ENCODE data around the gene SLC35B1.
"Not testable (repeated sequence)": the region's sequence is repeated elsewhere in the genome, so short reads cannot be mapped to it uniquely, and the experiment has no call there.

SLC35B1 gene

DNA sequence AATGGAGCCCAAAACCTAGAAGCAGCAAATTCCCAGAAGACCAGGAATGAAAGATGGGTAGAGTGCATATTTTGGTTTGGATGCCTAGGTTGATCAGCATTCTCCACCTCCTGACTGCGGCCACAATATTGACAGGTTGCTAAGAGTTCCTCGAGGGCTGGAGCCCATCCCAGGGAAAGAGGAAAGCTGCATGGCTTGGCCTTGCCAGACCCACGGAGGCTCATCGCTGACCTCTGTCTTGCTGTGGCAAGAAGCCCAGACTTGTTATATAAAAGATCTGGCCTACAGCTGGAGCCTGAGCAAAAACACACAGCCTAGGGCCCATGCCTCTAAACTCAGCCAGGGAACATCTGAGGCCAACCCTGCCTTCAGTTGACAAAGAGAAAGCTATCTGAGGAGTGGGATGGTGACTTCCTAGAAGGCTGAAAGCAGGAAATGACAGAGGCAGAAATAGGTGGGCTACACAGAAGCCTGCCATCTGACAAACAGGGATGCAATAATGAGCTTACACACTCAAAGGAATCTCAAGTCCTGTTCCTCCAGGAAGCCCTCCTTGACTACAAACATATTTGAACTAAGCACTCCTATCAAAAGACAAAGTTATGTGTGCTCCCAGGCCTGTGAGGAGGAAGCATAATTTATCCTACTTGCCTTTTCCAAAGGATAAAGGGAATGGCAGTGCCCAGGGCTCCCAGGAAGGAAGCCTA, 22.5 kb upstream of the SLC35B1 start:
- H3K27ac ChIP-seq, result no peak overlapping the region
- no peak for TF ChIP-seq ZFX (IDR thresholded peaks at IDR 0.05; ENCODE audit: borderline replicate concordance)
- TF ChIP-seq, protein P1, sequence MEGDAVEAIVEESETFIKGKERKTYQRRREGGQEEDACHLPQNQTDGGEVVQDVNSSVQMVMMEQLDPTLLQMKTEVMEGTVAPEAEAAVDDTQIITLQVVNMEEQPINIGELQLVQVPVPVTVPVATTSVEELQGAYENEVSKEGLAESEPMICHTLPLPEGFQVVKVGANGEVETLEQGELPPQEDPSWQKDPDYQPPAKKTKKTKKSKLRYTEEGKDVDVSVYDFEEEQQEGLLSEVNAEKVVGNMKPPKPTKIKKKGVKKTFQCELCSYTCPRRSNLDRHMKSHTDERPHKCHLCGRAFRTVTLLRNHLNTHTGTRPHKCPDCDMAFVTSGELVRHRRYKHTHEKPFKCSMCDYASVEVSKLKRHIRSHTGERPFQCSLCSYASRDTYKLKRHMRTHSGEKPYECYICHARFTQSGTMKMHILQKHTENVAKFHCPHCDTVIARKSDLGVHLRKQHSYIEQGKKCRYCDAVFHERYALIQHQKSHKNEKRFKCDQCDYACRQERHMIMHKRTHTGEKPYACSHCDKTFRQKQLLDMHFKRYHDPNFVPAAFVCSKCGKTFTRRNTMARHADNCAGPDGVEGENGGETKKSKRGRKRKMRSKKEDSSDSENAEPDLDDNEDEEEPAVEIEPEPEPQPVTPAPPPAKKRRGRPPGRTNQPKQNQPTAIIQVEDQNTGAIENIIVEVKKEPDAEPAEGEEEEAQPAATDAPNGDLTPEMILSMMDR (IDR thresholded peaks at IDR 0.05), result no peak

DNA sequence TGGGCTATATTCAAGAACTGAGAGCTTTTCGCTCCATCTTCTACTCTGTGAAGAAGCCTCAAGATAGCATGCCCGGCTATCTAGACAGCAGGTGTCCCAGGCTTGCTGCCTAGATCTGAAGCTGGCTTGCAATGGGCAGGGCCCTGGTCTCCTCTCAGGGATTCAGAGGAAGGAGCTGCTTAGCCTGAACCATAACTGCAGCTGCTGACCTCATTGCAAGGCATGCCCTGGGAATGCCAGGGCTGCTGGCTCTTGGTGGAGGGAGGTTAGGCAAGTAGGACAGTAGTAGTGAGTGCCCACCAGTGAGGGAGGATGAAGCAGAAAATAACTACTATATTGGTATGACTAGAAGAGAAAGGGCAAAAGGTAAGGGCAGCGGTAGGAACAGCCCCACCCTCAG, 21.3 kb upstream of the SLC35B1 start:
- TF ChIP-seq, protein P1 (IDR thresholded peaks at IDR 0.05), result no peak
- TF ChIP-seq ZFX (IDR thresholded peaks at IDR 0.05; ENCODE audit: borderline replicate concordance), result no peak
- no peak overlapping the region for H3K27ac ChIP-seq

DNA sequence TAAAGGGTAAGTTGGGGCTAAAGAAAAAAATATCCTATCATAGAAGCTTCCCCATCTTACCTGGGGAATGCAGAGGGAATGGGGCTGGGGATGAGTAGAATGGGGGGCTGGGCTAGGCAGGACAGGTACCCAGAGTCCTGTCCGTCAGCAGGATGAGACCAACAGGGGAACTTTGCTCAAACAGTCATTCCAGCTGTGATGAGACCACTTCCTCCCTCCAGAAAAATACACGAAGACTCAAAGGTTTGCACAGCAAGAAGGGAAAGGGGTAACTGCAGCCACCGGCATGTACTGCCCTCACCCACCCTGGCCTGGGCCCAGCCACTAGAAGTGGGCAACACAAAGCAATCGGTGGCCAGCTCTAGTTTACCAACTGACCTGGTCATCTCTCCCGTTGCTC, 20.7 kb upstream of the SLC35B1 start:
- TF ChIP-seq, protein P1 (IDR thresholded peaks at IDR 0.05), result no peak
- TF ChIP-seq ZFX (IDR thresholded peaks at IDR 0.05; ENCODE audit: borderline replicate concordance), result no peak
- H3K27ac ChIP-seq, result no peak overlapping the region

DNA sequence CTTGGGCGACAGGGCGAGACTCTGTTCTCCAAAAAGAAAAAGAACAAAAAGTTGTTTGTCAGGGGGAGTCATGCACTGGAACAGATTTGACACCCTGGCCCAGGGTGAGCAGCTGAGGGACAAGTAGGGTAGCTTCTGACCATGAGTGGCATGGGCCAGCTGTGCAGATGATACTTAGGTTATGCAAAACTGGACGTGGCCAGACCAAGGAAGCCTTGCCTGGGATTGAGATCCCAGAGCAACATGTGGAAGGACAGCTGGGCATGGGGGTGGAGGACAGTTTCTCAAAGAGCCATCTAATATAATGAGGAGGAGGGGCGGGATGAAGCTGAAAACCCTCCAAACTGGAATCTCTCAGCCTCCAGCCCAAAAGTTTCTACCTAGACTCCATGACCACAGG, 19.6 kb upstream of the SLC35B1 start:
- no peak for TF ChIP-seq ZFX (IDR thresholded peaks at IDR 0.05; ENCODE audit: borderline replicate concordance)
- TF ChIP-seq, protein P1 (IDR thresholded peaks at IDR 0.05), result no peak
- no peak overlapping the region for H3K27ac ChIP-seq

DNA sequence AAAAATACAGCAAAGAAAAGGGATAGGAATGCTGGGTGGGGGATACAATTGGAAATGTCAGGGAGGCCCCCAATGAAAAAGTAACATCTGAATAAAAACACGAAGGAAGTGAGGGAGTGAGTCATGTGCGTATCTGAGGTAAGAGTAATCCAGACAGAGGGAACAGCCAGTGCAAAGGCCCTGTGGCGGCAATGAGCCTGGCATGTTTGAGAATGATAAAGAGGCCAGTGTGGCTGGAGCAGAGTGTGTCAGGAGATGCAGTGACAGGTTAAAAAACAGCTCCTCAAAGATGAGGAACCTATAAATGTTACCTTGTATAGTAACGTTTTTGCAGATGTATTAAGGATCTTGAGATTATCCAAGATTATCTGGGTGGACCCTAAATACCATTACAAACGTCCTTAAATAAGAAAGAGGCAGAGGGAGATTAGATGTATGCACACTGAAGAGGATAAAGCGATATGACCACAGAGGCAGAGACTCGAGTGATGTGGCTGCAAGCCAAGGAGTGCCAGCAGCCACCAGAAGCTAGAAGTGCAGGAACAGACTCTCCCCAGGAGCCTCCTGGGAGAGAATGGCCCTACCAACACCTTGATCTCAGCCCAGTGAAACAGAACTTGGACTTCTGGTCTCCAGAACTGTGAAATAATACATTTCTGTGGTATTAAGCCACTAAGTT, 17.8 kb upstream of the SLC35B1 start:
- TF ChIP-seq, protein P1 (IDR thresholded peaks at IDR 0.05), result no peak
- no peak for TF ChIP-seq ZFX (IDR thresholded peaks at IDR 0.05; ENCODE audit: borderline replicate concordance)
- no peak overlapping the region for H3K27ac ChIP-seq

DNA sequence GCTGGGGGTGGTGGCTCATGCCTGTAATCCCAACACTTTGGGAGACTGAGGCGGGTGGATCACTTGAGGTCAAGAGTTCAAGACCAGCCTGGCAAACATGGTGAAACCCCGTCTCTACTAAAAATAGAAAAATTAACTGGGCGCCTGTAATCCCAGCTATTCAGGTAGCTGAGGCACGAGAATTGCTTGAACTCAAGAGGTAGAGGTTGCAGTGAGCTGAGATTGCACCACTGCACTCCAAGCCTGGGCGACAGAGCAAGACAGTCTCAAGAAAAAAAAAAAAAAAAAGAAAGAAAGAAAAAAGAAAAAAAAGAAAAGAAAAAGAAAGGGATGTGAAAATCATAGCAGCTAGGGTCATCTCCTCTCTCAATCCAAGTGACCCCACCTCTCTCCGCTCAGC, 16.8 kb upstream of the SLC35B1 start:
- not testable (repeated sequence) for H3K27ac ChIP-seq

DNA sequence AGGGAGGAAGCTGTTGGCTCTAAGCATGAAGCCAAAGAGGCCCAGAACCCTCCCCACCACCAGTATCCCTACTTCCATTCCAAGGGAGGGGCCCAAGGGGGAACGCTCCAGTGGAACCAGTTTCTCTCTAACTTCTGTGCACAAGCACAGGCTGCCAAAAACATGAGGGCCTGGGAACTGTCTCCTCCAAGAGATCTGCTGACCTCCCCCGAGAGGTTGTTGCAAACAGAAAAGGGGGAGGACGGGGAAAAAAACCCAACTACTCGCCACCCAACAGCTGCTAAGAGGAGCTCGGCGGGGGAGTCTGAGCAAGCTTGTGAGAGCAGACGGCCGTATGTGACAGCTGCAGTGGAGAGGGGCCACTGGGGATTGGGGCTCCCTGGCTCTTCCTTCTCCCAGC, 15.7 kb upstream of the SLC35B1 start:
- no peak for TF ChIP-seq ZFX (IDR thresholded peaks at IDR 0.05; ENCODE audit: borderline replicate concordance)
- TF ChIP-seq, protein P1 (IDR thresholded peaks at IDR 0.05), result no peak
- no peak overlapping the region for H3K27ac ChIP-seq

Data from 22Rv1 (cell line).